ENCODE measurements around the gene NUDT17.

NUDT17 gene

GRCh38 chr1:145884675-145885074 is 39.2 kb downstream of the NUDT17 start:
- Histone ChIP-seq H3K4me1 (ENCODE audit: control insufficient read depth, insufficient read depth, low read length) (no peaks in the 10 kb centered on the region; the same call in 1 of the 2 replicates), H3K27ac (ENCODE audit: extremely low read depth, low read depth, low read length) (no peak overlapping the region), H3K36me3 (ENCODE audit: control insufficient read depth in 2 of 2, insufficient read depth in 1 of 2, low read length in 2 of 2) (no peaks in the 10 kb centered on the region), H3K4me3 (ENCODE audit: low read depth, low read length) (no peak overlapping the region), H3K9me3 (ENCODE audit: control insufficient read depth, insufficient read depth, low read depth, low read length) (no peaks in the 10 kb centered on the region)
- ChIA-PET POLR2A (interaction anchor here (1.5 kb wide), 1 partner anchor 79 kb away, joined by 3 read pairs; the partner anchor contains the start of genes ANKRD34A and POLR3GL), CTCF (interaction anchor here (0.7 to 2.2 kb wide), 5 partner anchors 25 to 100 kb away, joined by 3 to 9 read pairs (median 5); partner anchors contain the start of genes NUDT17 and PIAS3)
- TF ChIP-seq PRDM10 (tag by site-specific recombination; IDR thresholded peaks at IDR 0.05) (peak; percentile 26; the same call in 1 of the 2 replicates), ZNF518A (tag by site-specific recombination; conservative IDR thresholded peaks at IDR 0.05; ENCODE audit: low read depth) (no peak), ZNF311 (tag by site-specific recombination; IDR thresholded peaks at IDR 0.05; ENCODE audit: borderline replicate concordance) (no peak)

- H3K36me3 ChIP-seq (ENCODE audit: control insufficient read depth in 2 of 2, insufficient read depth in 1 of 2, low read length in 2 of 2): no peaks in the 10 kb centered on the region
- no peak within 1 kb of the TSS for H3K27ac ChIP-seq (ENCODE audit: extremely low read depth, low read depth, low read length)
- ChIA-PET POLR2A (interaction anchor here (0.6 to 1.5 kb wide), 4 partner anchors 26 to 78 kb away, joined by 3 to 5 read pairs (median 3); partner anchors contain the start of genes ANKRD34A and POLR3GL), CTCF (interaction anchor here (0.6 to 11.9 kb wide), 7 partner anchors 10 to 121 kb away, joined by 3 to 222 read pairs (median 4); partner anchors contain the start of genes ITGA10 and PIAS3)
- peak within 1 kb of the TSS; percentile 70 for H3K4me3 ChIP-seq (ENCODE audit: low read depth, low read length)
- peaks cover 4% of the 10 kb centered on the region for H3K4me1 ChIP-seq (ENCODE audit: control insufficient read depth, insufficient read depth, low read length)
- H3K9me3 ChIP-seq (ENCODE audit: control insufficient read depth, insufficient read depth, low read depth, low read length): no peaks in the 10 kb centered on the region
- TF ChIP-seq SCRT2 (tag by site-specific recombination; IDR thresholded peaks at IDR 0.05) (peak; percentile 69; the same call in 1 of the 2 replicates), ZNF335 (tag by site-specific recombination; conservative IDR thresholded peaks at IDR 0.05) (peak; percentile 70), ZNF302 (tag by site-specific recombination; IDR thresholded peaks at IDR 0.05; ENCODE audit: low read depth) (no peak), RBAK (tag by site-specific recombination; IDR thresholded peaks at IDR 0.05) (no peak), ZNF692 (tag by site-specific recombination; IDR thresholded peaks at IDR 0.05) (no peak), KLF9 (tag by site-specific recombination; IDR thresholded peaks at IDR 0.05; ENCODE audit: low read depth) (peak; percentile 43; the same call in 1 of the 2 replicates), ZNF132 (tag by site-specific recombination; IDR thresholded peaks at IDR 0.05; ENCODE audit: borderline replicate concordance) (no peak), ZSCAN16 (tag by site-specific recombination; IDR thresholded peaks at IDR 0.05) (no peak), ZNF398 (tag by site-specific recombination; IDR thresholded peaks at IDR 0.05) (no peak), ZNF792 (tag by site-specific recombination; IDR thresholded peaks at IDR 0.05) (no peak), ZNF514 (tag by site-specific recombination; IDR thresholded peaks at IDR 0.05) (no peak), ZNF202 (tag by site-specific recombination; IDR thresholded peaks at IDR 0.05; ENCODE audit: borderline replicate concordance) (no peak), SP3 (tag by site-specific recombination; IDR thresholded peaks at IDR 0.05) (peak; percentile 93), KLF1 (tag by site-specific recombination; IDR thresholded peaks at IDR 0.05) (peak; percentile 84), KLF10 (tag by site-specific recombination; IDR thresholded peaks at IDR 0.05) (peak; percentile 70), ZBTB8A (tag by site-specific recombination; IDR thresholded peaks at IDR 0.05) (no peak), BCL6B (tag by site-specific recombination; IDR thresholded peaks at IDR 0.05) (no peak)
These were observed 40.4 kb downstream of the NUDT17 start, which contains the start of gene ANKRD35 for GRCh38 chr1:145885738-145886287. TSS of gene ANKRD35 (minus strand) at chr1:145885866. CDS start at chr1:145885758, 108 bp downstream.
